Ammon's horn (tissue), 1 donor: Measurements from ENCODE around the gene ELP4.

ENCODE experiments used
- DNase-seq: peaks from one replicate; pipeline ENCODE4 v3.0.0-alpha.2; 2016; ENCODE audit warnings: low spot score

Gene ELP4

DNA sequence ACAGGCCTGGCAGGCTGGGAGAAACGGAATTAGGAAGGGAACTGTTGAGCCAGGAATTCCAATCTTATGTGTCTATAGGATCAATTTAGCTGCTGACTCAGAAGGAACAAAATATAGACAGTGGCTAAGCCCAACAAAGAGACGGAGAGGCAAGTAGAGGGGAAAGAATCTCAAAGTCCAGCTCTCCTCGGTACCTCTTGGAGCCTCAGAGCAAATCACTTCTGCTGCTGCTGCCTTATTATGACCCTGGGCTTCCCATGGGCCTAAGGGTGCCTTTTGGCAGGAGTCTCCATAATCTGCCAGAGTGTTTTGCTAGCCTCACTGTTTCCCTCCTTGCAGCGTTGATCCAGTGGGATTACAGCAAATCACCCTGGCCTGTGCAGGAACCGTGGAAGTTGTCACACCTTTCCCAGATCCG is 269.8 kb downstream of the ELP4 start:
- no peak for DNase-seq

DNA sequence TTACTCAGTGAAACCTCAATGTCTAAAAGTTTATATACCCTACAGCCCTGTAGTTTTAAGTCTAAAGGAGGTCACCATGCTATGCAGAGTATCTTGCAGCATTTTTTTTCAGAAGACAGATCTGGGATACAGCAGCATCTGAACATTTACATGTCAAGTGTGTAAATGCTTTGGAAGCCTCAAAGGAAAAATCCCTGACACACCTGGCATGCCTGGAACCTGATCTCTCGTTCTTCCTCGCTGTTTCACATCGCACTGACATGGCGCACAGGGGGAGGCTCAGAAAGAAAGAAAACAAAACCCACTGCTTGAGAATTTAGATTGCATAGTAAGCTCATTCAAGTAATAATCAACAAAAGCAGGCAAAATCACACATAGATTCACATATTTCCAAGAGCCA is 270.5 kb downstream of the ELP4 start:
- no peak for DNase-seq

DNA sequence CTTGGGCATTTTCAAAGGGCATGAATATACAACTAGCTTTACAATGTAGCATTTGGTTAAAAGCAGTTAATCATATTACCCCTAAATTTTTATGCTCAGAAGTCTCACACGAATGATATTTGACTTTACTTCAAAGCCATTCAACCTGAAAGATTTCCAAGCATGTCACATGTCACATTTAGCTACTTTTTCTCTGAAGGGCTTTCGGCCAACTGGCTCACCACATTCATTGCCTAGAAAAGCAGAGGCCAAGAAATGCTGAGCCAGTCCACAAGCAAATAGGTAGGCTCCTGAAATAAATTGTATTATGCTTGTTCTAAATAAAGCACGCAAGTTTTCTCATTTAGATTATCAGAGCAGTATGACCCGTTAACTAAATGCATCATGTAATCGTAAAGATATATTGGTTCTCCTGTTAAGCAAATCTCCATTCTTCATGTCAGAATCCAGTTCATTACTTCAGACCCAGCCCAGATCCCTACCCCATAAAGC is 271.0 kb downstream of the ELP4 start:
- DNase-seq = no peak

GRCh38 chr11:31782257-31782656 is 272.7 kb downstream of the ELP4 start:
- no peak for DNase-seq

DNA sequence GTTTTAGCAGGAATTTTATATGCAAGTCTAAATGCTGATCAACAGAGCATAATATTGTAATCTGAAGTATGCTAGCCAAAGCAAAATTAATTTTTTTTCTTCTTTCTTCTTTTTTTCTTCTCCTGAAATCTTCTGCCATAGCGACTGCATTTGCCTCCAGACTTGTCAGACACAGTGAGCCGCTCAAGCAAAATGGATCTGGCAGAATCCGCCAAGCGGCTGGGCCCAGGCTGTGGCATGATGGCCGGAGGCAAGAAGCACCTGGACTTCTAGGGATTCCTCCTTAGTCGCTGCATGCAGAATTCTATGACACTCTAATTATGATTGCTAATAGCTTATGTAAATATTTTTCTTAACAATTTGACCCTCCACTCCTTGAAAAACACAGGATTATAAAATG is 273.7 kb downstream of the ELP4 start:
- no peak for DNase-seq

DNA sequence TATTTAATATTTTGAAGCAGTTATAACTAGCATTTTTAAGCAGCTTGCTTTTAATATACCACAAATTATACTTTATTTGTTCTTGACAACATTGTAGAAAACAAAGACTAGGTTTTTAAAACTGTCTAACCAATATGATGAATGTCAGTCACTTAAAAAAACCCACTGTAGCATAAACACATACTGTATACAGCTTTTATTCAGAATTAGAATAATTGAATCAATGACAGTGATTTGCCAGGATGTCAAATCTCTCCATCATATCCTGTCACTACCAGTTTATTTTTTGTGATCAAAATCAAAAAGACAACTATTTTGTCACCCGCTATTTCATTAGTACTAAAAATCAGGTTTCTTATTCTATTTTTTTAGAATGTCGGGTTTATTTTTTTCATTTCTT is 275.0 kb downstream of the ELP4 start:
- DNase-seq = no peak

DNA sequence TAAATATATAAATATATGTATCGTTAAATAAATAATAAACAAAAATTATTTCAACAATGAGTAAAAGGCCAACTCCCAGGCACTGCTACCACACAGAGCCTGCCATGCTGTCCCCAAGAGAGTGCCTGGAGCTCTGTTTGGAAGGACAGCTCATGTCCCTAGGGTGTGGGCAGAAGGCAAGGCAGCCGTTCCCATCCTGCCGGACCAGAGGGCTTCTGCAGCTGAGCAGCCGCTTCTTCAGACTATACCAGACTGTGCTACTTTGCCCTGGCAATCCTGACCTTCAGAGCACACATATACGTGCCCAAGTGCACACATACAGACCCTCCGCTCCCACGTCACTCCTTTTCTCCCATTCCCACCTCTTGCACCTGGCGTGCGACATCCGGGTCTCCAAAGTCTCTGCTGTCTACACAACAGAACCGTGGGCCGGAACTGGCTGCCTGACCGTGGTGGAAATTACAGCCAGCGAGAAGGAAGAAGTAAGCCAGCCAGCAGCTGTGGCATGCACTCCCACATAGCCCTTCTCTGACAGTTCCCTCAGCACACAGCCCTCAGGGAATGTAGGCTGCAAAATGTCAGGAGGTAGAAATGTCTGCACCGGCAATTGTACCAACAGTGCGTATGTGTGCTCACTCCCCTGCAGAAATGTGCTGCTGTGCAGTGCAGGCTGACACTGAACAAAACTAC is 277.6 kb downstream of the ELP4 start:
- DNase-seq = no peak

GRCh38 chr11:31788085-31788484 is 278.5 kb downstream of the ELP4 start:
- DNase-seq = no peak

- DNase-seq = no peak
Measured at GRCh38 chr11:31790649-31791048, 281.1 kb downstream of the ELP4 start.

- no peak for DNase-seq
Measured at GRCh38 chr11:31792036-31792435, 282.5 kb downstream of the ELP4 start.

GRCh38 chr11:31792456-31792855 is 282.9 kb downstream of the ELP4 start:
- DNase-seq = no peak

DNA sequence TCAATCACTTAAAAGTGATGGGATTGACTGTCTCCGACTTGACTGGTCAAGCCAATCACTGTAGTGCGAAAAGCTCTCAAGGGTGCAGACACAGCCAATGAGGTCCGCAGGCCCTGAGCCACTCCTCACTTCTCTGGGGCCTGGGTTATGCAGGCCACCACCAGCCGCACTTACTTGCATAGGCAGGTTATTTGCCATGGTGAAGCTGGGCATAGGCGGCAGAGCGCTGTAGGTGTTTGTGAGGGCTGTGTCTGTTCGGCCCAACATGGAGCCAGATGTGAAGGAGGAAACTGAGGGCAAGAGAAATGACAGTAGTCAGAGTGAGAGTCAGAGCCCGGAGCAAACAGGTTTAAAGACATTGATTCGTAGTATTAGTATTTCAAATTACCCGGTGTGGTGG is 283.7 kb downstream of the ELP4 start:
- DNase-seq = no peak

- DNase-seq = no peak
Measured at GRCh38 chr11:31794548-31794947, 285.0 kb downstream of the ELP4 start.

GRCh38 chr11:31795706-31796498 is 286.3 kb downstream of the ELP4 start:
- DNase-seq = no peak

- DNase-seq = no peak
Measured at GRCh38 chr11:31796499-31797189, 287.1 kb downstream of the ELP4 start.

DNA sequence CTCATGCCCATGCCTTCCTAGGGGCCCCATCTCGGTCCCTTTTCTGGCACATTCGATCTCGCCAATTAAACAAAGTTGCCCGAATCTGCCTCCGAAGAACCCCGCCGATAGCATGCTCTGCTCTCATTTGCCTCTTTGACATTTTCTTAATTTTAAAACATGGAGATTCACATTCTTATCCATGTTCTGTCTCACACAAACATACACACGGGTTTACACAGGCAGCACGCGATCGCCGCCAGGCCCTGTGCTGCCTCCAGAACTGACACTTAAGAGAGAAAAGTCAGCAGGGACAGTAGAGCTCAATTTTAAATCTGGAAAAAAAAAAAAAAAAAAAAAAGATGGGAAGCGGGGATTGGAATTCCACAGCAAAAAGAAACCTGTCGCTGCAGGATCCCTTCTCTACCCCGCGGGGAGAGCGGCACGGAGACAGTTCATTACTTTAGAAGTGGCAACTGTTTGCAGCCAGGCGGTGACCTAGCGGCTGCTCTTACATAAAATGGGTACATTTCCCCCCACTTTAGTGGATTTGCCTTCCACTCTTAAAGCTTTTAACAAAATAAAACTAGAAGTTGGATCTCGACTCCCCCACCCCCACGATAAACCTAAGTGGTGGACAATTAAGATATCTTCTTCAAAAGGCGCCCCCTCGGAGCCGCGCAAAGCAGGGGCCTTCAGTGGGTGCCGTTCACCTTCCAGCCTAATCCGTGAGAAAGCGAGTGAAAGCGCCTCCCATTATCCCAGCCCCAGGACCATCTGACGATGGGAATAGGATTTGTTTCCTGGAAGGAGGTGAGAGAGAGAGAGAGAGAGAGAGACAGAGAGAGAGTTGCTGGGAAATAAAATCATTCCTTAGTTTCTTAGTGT is 287.9 kb downstream of the ELP4 start:
- no peak for DNase-seq

DNA sequence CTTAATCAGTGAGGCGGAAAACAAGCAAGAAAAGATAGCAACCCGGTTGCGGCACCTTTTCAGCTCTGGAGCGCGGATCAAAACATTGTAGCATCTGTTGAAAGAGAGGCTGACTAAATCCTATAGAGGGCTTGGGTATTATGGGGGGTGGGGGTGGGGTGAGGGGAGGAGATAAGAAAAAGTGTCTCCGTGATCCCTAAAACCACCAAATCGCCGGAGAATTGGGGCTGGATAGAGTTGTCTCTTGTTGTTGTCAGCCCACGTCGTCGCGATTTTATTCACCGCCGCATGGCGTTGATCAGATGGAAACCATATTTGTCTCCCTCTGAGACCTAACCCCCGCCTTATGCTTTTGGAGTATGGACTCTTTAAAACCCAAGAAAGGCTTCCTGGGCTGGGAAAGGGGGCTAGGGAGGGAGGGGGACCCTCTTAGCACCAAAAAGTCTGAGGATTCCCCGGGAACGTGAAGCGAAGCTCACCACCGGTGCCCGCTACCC is 288.5 kb downstream of the ELP4 start:
- DNase-seq = no peak

DNA sequence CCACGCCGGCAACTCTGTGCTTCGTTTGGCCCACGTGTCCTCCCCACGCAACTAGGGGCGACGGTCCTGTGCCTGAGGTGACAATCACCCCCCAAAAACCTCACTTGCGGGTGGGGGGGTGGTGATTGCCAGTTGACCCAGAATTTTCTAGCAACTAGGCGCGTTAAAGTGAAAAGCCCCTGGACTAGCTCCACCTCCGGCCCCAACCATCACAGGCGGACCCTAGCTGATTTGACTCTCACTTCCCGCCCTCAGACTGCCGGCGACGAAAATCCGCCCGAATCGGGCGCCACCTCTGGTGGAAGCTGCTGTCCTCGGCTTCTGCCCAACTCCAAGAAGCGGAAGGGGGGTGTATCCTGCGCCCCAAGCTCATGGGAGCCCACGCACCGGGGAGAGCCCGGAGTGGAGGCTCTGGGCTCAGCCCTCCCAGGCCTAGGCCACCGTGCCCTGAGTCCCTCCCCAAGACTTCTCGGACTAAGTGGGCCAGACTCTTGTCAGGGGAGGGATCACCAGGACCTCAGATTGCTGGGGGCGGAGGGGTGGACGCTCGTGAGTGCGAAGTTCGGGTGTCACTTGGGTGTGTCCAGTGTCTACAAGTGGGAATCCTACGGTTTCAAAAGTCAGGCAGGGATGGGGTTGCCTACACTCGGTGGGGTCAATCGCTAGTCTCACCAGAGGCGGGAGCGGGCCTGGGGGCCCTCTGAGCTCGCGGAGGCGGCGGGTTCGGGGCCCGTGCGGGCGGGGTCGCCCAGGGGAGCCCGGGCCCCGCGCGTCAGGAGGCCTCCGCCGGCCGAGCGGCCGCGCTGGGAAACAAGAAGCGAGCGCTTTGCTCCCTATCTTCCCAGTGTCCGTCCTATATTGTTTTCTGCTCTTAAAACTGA is 289.2 kb downstream of the ELP4 start:
- no peak for DNase-seq

GRCh38 chr11:31799435-31800397 is 290.1 kb downstream of the ELP4 start:
- DNase-seq = no peak
